GM19035 (cell line): ENCODE measurements around the gene TMEM215.
"Not testable (repeated sequence)": the region's sequence is repeated elsewhere in the genome, so short reads cannot be mapped to it uniquely, and the experiment has no call there.

Source experiments
- ATAC-seq: cut with Tn5 transposase; IDR thresholded peaks from one replicate; pipeline ENCODE4 v1.9.1; 2021; ENCODE audit not compliant: unreplicated experiment

The TMEM215 gene, protein sequence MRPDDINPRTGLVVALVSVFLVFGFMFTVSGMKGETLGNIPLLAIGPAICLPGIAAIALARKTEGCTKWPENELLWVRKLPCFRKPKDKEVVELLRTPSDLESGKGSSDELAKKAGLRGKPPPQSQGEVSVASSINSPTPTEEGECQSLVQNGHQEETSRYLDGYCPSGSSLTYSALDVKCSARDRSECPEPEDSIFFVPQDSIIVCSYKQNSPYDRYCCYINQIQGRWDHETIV

GRCh38 chr9:32783168-32783891, at the start of gene TMEM215:
TSS of gene TMEM215 (plus strand) at chr9:32783540. CDS start at chr9:32784184, 644 bp downstream.
- no peak for ATAC-seq

GRCh38 chr9:32735476-32735875, 47.9 kb upstream of the TMEM215 start:
- ATAC-seq, result no peak

DNA sequence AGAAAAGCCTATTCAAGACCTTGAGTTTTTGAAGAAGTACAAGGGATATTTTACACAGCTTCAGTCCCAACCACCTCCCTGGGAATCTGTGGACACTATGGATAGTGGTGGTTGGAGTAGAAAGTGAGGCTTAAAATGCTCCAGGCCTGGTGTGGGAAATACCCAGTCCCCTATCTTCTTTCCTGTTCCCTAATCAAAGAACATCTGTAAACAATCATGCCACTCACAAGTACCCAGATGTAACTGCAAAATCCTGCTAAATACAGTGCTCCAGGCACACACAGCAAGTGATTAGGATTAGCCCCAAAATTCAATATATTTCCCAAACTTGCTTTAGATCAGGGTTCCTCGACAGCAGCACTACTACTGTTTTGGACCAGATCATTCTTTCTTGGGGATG, 46.0 kb upstream of the TMEM215 start:
- ATAC-seq, result no peak

GRCh38 chr9:32738501-32739172, 44.7 kb upstream of the TMEM215 start:
- no peak for ATAC-seq

GRCh38 chr9:32741706-32742105, 41.6 kb upstream of the TMEM215 start:
- ATAC-seq, result no peak

DNA sequence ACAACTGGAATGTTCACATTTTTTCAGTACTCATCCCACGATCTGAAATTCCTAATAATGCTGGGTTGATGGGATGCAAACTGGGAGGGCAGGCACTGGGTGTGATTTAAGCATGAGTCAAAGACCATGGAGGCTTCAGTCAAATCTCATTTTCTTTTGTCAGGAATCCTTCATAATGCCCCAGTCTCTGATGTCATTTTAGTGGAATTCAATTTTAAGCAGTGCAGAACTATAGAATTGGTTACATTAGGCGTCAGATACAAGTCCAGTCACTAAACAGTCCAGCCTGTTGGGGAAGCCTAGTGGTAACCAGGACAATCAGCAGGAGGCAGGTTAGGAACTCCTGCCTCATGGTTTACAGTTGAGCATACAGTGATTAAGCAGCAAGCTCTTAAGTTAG, 41.0 kb upstream of the TMEM215 start:
- ATAC-seq, result no peak

DNA sequence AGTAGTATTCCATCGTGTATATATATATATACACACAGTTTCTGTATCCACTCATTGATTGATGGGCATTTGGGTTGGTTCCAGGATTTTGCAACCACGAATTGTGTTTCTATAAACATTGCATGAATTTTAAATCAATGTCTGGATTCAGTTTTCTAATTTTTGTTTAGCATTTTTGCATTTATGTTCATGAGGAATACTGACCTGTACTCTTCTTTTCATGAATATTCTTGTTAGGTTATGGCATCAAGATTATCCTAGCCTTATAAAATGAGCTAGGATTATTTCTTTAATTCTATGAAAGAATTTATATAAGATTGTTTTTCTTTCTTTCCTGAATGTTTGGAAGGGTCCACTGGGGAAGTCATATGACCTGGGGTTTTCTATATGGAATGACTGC, 35.3 kb upstream of the TMEM215 start:
- ATAC-seq, result no peak

DNA sequence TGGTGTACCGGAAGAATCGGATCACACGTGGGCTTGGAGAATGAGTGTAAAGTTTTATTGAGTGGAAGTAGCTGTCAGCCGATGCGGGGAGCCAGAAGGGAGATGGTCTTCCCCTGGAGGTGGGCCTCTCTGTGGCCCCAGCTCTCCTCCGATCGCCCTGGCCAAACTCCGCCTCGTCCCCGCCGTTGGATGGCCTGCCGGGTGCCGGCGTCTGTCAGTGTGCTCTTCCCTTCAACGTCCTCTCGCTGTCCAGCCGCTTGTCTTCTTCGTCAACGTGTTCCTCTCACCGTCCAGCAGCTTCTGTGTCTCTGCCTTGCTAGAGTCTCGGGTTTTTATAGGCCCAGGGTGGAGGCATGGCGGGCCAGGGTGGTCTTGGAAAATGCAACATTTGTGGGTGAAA, 27.6 kb upstream of the TMEM215 start:
- no peak for ATAC-seq

DNA sequence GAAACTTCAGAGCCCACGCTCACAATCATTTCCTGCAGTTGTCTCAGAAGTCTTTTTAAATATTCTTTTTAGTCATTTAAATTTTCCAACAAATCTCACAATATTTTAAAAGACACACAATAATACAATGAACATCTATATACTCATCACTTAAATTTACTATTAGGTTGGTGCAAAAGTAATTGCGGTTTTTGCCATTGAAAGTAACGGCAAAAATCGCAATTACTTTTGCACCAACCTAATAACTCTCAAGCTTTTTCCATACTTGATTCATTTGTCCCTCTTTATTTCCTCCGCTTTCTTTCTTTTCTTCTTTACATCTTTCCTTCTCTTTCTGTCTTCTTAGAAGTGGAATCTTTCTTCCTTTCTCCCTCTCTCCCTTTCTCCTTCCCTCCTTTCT, 19.2 kb upstream of the TMEM215 start:
- ATAC-seq, result no peak

DNA sequence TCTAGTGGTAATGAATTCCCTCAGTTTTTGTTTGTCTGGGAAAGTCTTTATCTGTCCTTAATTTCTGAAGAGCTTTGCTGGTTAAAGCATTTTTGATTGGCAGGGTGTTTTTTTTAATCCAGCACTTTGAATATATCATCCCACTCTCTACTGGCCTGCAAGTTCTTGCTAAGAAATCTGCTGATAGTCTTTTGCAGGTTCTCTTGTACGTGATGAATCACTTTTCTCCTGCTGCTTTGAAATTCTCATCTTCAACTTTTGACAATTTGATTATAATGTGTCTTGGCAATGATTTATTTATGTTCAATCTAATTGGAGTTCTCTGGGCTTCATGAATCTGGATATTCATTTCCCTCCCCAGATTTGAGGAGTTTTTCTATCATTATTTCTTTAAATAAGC, 8.1 kb upstream of the TMEM215 start:
- no peak for ATAC-seq

- no peak for ATAC-seq
These were observed 7.1 kb upstream of the TMEM215 start for GRCh38 chr9:32776201-32776600.

DNA sequence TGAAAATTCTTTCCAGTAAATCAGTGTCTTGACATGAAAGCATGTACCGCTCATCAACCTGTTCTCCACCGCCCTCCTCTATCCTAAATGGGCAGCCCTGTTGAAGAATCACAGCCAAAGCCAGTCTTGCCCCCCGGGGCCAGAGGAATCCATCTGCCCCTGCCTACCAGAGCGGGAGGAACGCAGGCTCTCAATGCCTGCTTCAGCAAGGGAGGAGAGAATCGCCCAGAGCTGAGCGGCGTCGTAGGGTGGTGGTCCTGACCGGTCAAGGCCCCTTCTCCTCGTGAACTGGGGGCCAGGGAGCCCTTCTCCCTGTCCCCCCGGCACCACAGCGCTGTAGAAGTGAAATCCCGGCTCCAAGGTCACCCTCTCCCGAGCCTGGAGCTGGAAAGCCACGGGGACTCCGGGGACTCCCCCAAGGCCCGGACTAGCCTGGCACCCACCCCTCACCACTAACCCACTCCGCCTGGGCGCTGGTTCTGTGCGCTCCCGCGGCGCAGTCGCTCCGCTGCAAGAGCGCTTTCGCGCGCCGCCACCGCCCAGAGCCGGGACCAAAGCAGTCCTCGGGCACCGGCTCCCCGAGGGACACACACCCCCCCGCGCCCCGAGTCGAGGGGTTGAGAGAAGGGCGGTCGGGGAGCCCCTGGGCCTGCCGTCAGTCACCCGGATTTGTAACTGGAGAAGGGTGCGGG, 718 bp upstream of the TMEM215 start:
- ATAC-seq, result no peak

DNA sequence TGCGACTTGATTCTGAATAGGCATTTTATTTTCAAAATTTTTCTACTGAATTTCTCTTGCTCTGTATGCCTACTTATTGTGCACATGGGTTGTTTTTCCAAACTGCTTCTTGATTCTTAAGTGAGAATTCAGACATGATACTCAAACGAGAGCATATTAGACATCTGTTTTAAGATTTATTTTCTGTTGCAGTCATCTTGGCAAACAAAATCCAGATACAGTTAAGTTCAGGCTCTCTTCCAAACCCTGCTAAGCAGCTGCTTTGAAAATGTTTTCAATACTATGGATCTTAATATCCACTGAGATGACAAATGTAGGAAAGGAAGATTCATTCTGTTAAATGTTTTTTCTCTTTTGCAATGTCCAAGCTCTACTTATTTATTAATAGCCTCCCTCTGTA, 4.5 kb downstream of the TMEM215 start:
- no peak for ATAC-seq

DNA sequence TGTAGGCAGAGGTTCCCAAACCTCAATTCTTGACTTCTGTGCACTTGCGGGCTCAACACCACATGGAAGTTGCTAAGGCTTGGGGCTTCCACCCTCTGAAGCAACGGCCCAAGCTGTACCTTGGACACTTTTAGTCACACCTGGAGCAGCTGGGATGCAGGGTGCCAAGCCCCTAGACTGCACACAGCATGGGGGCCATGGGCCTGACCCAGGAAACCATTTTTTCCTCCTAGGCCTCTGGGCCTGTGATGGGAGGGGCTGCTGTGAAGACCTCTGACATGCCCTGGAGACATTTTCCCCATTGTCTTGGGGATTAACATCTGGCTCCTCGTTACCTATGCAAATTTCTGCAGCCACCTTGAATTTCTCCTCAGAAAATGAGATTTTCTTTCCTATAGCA, 12.7 kb downstream of the TMEM215 start:
- not testable (repeated sequence) for ATAC-seq

- ATAC-seq, result no peak
These were observed 18.2 kb downstream of the TMEM215 start for GRCh38 chr9:32801530-32801929.

DNA sequence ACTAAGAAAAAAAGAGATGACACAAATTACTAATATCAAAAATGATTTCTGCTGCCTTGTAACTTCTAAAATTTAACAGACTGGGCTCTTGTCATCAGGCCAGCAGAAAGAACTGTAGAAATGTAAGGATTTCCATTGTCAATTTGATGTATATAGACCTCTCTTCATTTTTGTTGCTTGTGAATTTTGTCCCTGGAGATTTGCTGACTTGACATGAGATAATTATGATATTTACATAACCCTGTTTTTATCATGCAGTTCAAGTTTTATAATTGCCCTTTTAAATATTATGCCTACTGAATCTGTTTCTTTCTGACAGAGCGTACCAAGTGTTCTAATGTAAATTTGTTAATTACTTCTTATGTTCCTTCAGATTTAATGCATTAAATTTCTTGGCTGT, 23.9 kb downstream of the TMEM215 start:
- no peak for ATAC-seq

GRCh38 chr9:32811246-32811645, 27.9 kb downstream of the TMEM215 start:
- no peak for ATAC-seq

- no peak for ATAC-seq
These were observed 37.0 kb downstream of the TMEM215 start for GRCh38 chr9:32820322-32820721.

- no peak for ATAC-seq
These were observed 39.8 kb downstream of the TMEM215 start for GRCh38 chr9:32823101-32823500.

DNA sequence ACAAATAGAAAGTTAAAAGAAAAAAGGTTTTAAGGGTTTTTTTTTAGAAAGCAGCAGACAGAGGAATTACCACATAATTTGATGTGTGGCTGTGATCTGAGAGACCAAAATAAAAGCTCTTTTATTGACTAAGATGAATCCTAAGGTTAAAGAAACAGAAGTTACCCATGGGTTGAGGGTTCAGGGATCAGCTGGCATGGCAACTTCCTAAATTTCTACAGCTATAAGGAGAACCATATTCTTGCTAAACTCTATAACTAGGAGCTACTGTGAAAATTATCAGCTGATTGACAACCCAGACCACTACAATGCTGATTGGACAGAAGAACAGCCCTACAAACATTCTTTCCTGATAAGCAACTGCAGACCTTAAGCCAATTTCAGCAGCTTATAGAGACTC, 40.2 kb downstream of the TMEM215 start:
- no peak for ATAC-seq

- ATAC-seq, result no peak
These were observed 41.9 kb downstream of the TMEM215 start for GRCh38 chr9:32825203-32825602.

GRCh38 chr9:32828861-32829260, 45.5 kb downstream of the TMEM215 start:
- ATAC-seq, result no peak
